IMR-90 (cell line): Measurements from ENCODE around the gene ZNF318. TPM values are rescaled to one million over a fixed set of nuclear protein-coding genes. Genes with fewer than 3 reads are reported as not detected.

Experiments used
- ATAC-seq: fragments of 200-7000 bp; cut with Tn5 transposase; 2 replicates; pipeline ENCODE4 v1.9.1; 2020; ENCODE audit warnings: low read depth, mild to moderate bottlenecking, moderate library complexity
- BruUV-seq: library from RNA; stranded (reverse); fragments of 400-500 nt; replicated peaks from 2 replicates; lab custom pipeline; 2021; lab: Mats Ljungman, UMichigan
- CTCF ChIA-PET: fragments of 300-600 bp; formaldehyde crosslinking; extraction: SDS; loops from one replicate; lab custom pipeline; 2021; ENCODE audit warnings: antibody characterized with exemption; lab: Yijun Ruan, JAX
- POLR2A ChIA-PET: fragments of 300-600 bp; sonication (Branson Sonifier 250); formaldehyde crosslinking; loops from one replicate; lab custom pipeline; 2022; ENCODE audit warnings: antibody characterized with exemption; ENCODE audit not compliant: unreplicated experiment; lab: Charles Lee
- DNase-seq: peaks from one replicate; pipeline ENCODE4 v3.0.0; 2013
- H2AFZ ChIP-seq: replicated peaks from 2 replicates; pipeline ENCODE3; 2013; ENCODE audit warnings: low read length, mild to moderate bottlenecking; ENCODE audit not compliant: poor library complexity
- H2AK5ac ChIP-seq: 2 replicates; pipeline ENCODE4 v1.6.1; 2013; ENCODE audit warnings: low read depth, low read length, inconsistent platforms
- H2AK9ac ChIP-seq: replicated peaks from 2 replicates; pipeline ENCODE3; 2013; ENCODE audit warnings: mild to moderate bottlenecking, low read depth, low read length, moderate library complexity; ENCODE audit not compliant: poor library complexity
- H2BK120ac ChIP-seq: 2 replicates; pipeline ENCODE4 v1.6.1; 2013; ENCODE audit warnings: low read depth, low read length, inconsistent platforms
- H2BK15ac ChIP-seq: 3 replicates; pipeline ENCODE4 v1.6.1; 2013; ENCODE audit warnings: low read depth, low read length, inconsistent platforms
- H2BK20ac ChIP-seq: 2 replicates; pipeline ENCODE4 v1.6.1; 2013; ENCODE audit warnings: low read depth, mild to moderate bottlenecking, inconsistent platforms, low read length, moderate library complexity
- H2BK5ac ChIP-seq: 2 replicates; pipeline ENCODE4 v1.6.1; 2013; ENCODE audit warnings: mild to moderate bottlenecking, low read depth, low read length, inconsistent platforms; ENCODE audit not compliant: poor library complexity, severe bottlenecking
- H3K14ac ChIP-seq: replicated peaks from 2 replicates; pipeline ENCODE4 v1.6.1; 2013; ENCODE audit warnings: low read depth, low read length, inconsistent platforms
- H3K18ac ChIP-seq: 2 replicates; pipeline ENCODE4 v1.6.1; 2013; ENCODE audit warnings: low read depth, low read length, control low read depth
- H3K23ac ChIP-seq: 2 replicates; pipeline ENCODE4 v1.6.1; 2013; ENCODE audit warnings: low read depth, low read length, inconsistent platforms
- H3K27ac ChIP-seq: 2 replicates; pipeline ENCODE4 v1.5.1; 2013; ENCODE audit warnings: mild to moderate bottlenecking, control low read depth, low read length; ENCODE audit not compliant: insufficient read depth
- H3K27me3 ChIP-seq: 2 replicates; pipeline ENCODE4 v1.6.1; 2013; ENCODE audit warnings: low read length; ENCODE audit not compliant: control insufficient read depth, insufficient read depth
- H3K36me3 ChIP-seq: 2 replicates; pipeline ENCODE4 v1.6.1; 2013; ENCODE audit warnings: low read length, mixed read lengths; ENCODE audit not compliant: control insufficient read depth, insufficient read depth
- H3K4ac ChIP-seq: 2 replicates; pipeline ENCODE4 v1.6.1; 2013; ENCODE audit warnings: low read depth, low read length, inconsistent platforms
- H3K4me1 ChIP-seq: 2 replicates; pipeline ENCODE4 v1.6.1; 2013; ENCODE audit warnings: low read length, mixed read lengths; ENCODE audit not compliant: control insufficient read depth, insufficient read depth
- H3K4me2 ChIP-seq: 2 replicates; pipeline ENCODE4 v1.6.1; 2013; ENCODE audit warnings: low read depth, mild to moderate bottlenecking, control low read depth, low read length, moderate library complexity
- H3K4me3 ChIP-seq: 2 replicates; pipeline ENCODE4 v1.5.1; 2013; ENCODE audit warnings: low read depth, mild to moderate bottlenecking, control low read depth, low read length, moderate library complexity; ENCODE audit not compliant: insufficient read depth
- H3K56ac ChIP-seq: 2 replicates; pipeline ENCODE4 v1.6.1; 2013; ENCODE audit warnings: low read length, inconsistent platforms; ENCODE audit not compliant: insufficient read depth; ENCODE audit errors: extremely low read depth
- H3K79me1 ChIP-seq, 2 experiments: 2 replicates each; pipeline ENCODE4 v1.6.1; 2013; ENCODE audit warnings: low read length in 2 of 2, inconsistent platforms in 1 of 2, low read depth in 1 of 2
- H3K9ac ChIP-seq: 2 replicates; pipeline ENCODE4 v1.6.1; 2013; ENCODE audit warnings: low read depth, low read length, control low read depth
- H3K9me1 ChIP-seq: 2 replicates; pipeline ENCODE4 v1.6.1; 2013; ENCODE audit warnings: low read length, inconsistent platforms; ENCODE audit not compliant: insufficient read depth
- H3K9me3 ChIP-seq: 2 replicates; pipeline ENCODE4 v1.6.1; 2013; ENCODE audit warnings: low read length; ENCODE audit not compliant: control insufficient read depth, insufficient read depth
- H4K20me1 ChIP-seq: 2 replicates; pipeline ENCODE4 v1.6.1; 2013; ENCODE audit warnings: low read length, inconsistent platforms; ENCODE audit not compliant: insufficient read depth
- H4K5ac ChIP-seq: 2 replicates; pipeline ENCODE4 v1.6.1; 2013; ENCODE audit warnings: mild to moderate bottlenecking, low read depth, low read length, control low read depth
- H4K8ac ChIP-seq, 2 experiments: 2 replicates each; pipeline ENCODE4 v1.6.1; 2013; ENCODE audit warnings: low read depth in 2 of 2, low read length in 2 of 2, control low read depth in 1 of 2, inconsistent platforms in 1 of 2
- H4K91ac ChIP-seq: 2 replicates; pipeline ENCODE4 v1.6.1; 2013; ENCODE audit warnings: low read depth, low read length, inconsistent platforms; ENCODE audit not compliant: insufficient read depth
- BHLHE40 ChIP-seq: fragments of 150-350 bp; IDR thresholded peaks from 2 replicates; pipeline ENCODE4 v1.6.1; 2016; ENCODE audit warnings: mild to moderate bottlenecking, low read depth, low read length
- CEBPB ChIP-seq: IDR thresholded peaks from 2 replicates; pipeline ENCODE4 v1.6.1; 2012; ENCODE audit warnings: low read depth, low read length, improper control_type of control experiment
- FOS ChIP-seq: fragments of 150-350 bp; IDR thresholded peaks from 2 replicates; pipeline ENCODE4 v1.6.1; 2016; ENCODE audit warnings: low read depth, low read length
- MAFK ChIP-seq: IDR thresholded peaks from 2 replicates; pipeline ENCODE4 v1.6.1; 2012; ENCODE audit warnings: low read depth, low read length, improper control_type of control experiment
- MXI1 ChIP-seq: IDR thresholded peaks from 2 replicates; pipeline ENCODE4 v1.6.1; 2012; ENCODE audit warnings: low read depth, mild to moderate bottlenecking, low read length, moderate library complexity, borderline replicate concordance
- NFE2L2 ChIP-seq: fragments of 150-350 bp; IDR thresholded peaks from 2 replicates; pipeline ENCODE4 v1.6.1; 2016; ENCODE audit warnings: low read depth, mild to moderate bottlenecking, low read length
- POLR2A ChIP-seq: IDR thresholded peaks from 2 replicates; pipeline ENCODE4 v1.6.1; 2012; ENCODE audit warnings: mild to moderate bottlenecking, low read depth, low read length
- RFX5 ChIP-seq: IDR thresholded peaks from 2 replicates; pipeline ENCODE4 v1.8.0; 2012; ENCODE audit warnings: low read depth, mild to moderate bottlenecking, low read length, moderate library complexity
- SMC3 ChIP-seq: fragments of 150-350 bp; IDR thresholded peaks from 2 replicates; pipeline ENCODE4 v1.6.1; 2016; ENCODE audit warnings: low read depth, mild to moderate bottlenecking, antibody characterized with exemption, low read length, moderate library complexity
- WGBS, 2 experiments: methylation state at CpG; one replicate each; pipeline versions ENCODE4 v1.1.5 to v1.1.7; 2013; ENCODE audit warnings: missing lambda C conversion rate in 2 of 2; ENCODE audit not compliant: insufficient read length in 1 of 2; ENCODE audit errors: extremely low coverage in 2 of 2; 5-methylcytosine and 5-hydroxymethylcytosine counted together
- dilution Hi-C: fragments of 300-500 bp; cut with HindIII; formaldehyde crosslinking; loops from one replicate; pipeline ENCODE4 v1.14.3; 2018; ENCODE audit warnings: low sequenced_read_pairs; ENCODE audit not compliant: unreplicated experiment
- in situ Hi-C: fragments of 300-500 bp; cut with MboI; formaldehyde crosslinking; loops from 3 replicates; pipeline ENCODE4 v1.14.3; 2019; ENCODE audit warnings: low sequenced_read_pairs, inconsistent platforms, mixed read lengths
- intact Hi-C: fragments of 100-400 bp; cut with micrococcal nuclease; formaldehyde crosslinking; loops from 2 replicates; pipeline ENCODE4 v1.10.0; 2022
- polyA plus RNA-seq, 3 experiments: library from polyadenylated mRNA; depleted of rRNA; stranded (reverse); fragments of >200 nt; gene quantifications; 2 replicates each; pipeline ENCODE4 v1.2.3, GENCODE V29; 2012; ENCODE audit warnings: low replicate concordance in 1 of 3
- total RNA-seq: library from RNA; depleted of rRNA; stranded (reverse); fragments of >200 nt; gene quantifications from 2 replicates; pipeline ENCODE4 v1.2.3, GENCODE V29; 2012
- TF ChIP-seq, protein P1 (sequence below): conservative IDR thresholded peaks from 2 replicates; pipeline ENCODE4 v1.5.1; 2012; ENCODE audit warnings: mild to moderate bottlenecking, low read depth, low read length, improper control_type of control experiment

ZNF318 gene
- total and polyA plus RNA-seq, 2 of the 4 experiments (the other 2 are of a cell fraction) = 5.7 to 6.6 TPM

- Histone ChIP-seq H3K27ac (no peak overlapping the region), H2AK5ac (no peak overlapping the region), H3K23ac (no peak overlapping the region), H3K9me1 (no peaks in the 10 kb centered on the region), H3K36me3 (no peaks in the 10 kb centered on the region), H4K8ac (no peak overlapping the region), H2BK5ac (no peak overlapping the region), H2BK120ac (no peak overlapping the region), H3K9me3 (no peaks in the 10 kb centered on the region), H2BK20ac (no peak overlapping the region), H3K4ac (no peak overlapping the region), H3K9ac (no peak overlapping the region), H4K91ac (no peak overlapping the region), H3K14ac (no peak overlapping the region), H3K18ac (no peak overlapping the region), H4K20me1 (no peaks in the 10 kb centered on the region), H2AK9ac (no peak overlapping the region), H3K79me1 (no peaks in the 10 kb centered on the region), H2BK15ac (no peak overlapping the region), H3K56ac (no peak overlapping the region), H3K27me3 (peaks cover 60% of the 10 kb centered on the region), H3K4me1 (no peaks in the 10 kb centered on the region), H3K4me3 (no peak overlapping the region), H4K5ac (no peak overlapping the region), H2AFZ (no peak overlapping the region), H3K4me2 (no peak overlapping the region)
- TF ChIP-seq NFE2L2 (no peak), MAFK (no peak), CEBPB (no peak), MXI1 (no peak), FOS (no peak), RFX5 (no peak), BHLHE40 (no peak), POLR2A (no peak), SMC3 (no peak)
- TF ChIP-seq, protein P1, sequence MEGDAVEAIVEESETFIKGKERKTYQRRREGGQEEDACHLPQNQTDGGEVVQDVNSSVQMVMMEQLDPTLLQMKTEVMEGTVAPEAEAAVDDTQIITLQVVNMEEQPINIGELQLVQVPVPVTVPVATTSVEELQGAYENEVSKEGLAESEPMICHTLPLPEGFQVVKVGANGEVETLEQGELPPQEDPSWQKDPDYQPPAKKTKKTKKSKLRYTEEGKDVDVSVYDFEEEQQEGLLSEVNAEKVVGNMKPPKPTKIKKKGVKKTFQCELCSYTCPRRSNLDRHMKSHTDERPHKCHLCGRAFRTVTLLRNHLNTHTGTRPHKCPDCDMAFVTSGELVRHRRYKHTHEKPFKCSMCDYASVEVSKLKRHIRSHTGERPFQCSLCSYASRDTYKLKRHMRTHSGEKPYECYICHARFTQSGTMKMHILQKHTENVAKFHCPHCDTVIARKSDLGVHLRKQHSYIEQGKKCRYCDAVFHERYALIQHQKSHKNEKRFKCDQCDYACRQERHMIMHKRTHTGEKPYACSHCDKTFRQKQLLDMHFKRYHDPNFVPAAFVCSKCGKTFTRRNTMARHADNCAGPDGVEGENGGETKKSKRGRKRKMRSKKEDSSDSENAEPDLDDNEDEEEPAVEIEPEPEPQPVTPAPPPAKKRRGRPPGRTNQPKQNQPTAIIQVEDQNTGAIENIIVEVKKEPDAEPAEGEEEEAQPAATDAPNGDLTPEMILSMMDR = no peak
- POLR2A ChIA-PET = no interaction called here
- no TSS peak for BruUV-seq
- DNase-seq (no peak), ATAC-seq (no peak)
- no CpG with 5 or more reads among the region's 5 CpGs for WGBS, 2 experiments
- intact Hi-C loops (no loop called here), dilution Hi-C loops (no loop called here), in situ Hi-C loops (no loop called here)
- CTCF ChIA-PET = no interaction called here
These were observed 72.5 kb downstream of the ZNF318 start for GRCh38 chr6:43296780-43297497.
